ENCODE data around the gene TFPT. TPM values are rescaled to one million over a fixed set of nuclear protein-coding genes. Genes with fewer than 3 reads are reported as not detected.

TFPT gene
- total and polyA plus RNA-seq, 5 donors from 2014 or later = 15.0 to 26.8 (median 22.6) TPM

- Mint-ChIP-seq H3K27ac (peak overlapping the region; percentile 46 to 86 (median 66)), H3K36me3 (peaks cover 34% of the 10 kb centered on the region), H3K27me3 (no peaks in the 10 kb centered on the region), H3K4me1 (peaks cover 0 to 48% (median 17%) of the 10 kb centered on the region in 4 donors), H3K9me3 (peaks cover 0 to 2% (median 0%) of the 10 kb centered on the region in 7 donors), H3K4me3 (peak overlapping the region in 1 of 4 donors; percentile 86)
- Histone ChIP-seq H3K27ac (ENCODE audit: insufficient read depth, low read length, poor library complexity, severe bottlenecking) (no peak overlapping the region), H3K27me3 (ENCODE audit: control insufficient read depth, insufficient read depth, low read length) (no peaks in the 10 kb centered on the region), H3K4me3 (ENCODE audit: low read depth, low read length) (no peak overlapping the region), H3K4me1 (ENCODE audit: control insufficient read depth, insufficient read depth, low read length, poor library complexity, severe bottlenecking) (peaks cover 32% of the 10 kb centered on the region), H3K9me3 (ENCODE audit: control insufficient read depth in 2 of 2, low read length in 2 of 2) (no peaks in the 10 kb centered on the region), H3K36me3 (ENCODE audit: control insufficient read depth, insufficient read depth, low read length) (peaks cover 91% of the 10 kb centered on the region)
- ATAC-seq (ENCODE audit: low read depth in 2 of 2) (no peak), DNase-seq (no peak)
These were observed 38.4 kb upstream of the TFPT start for GRCh38 chr19:54153731-54154326.

GRCh38 chr19:54152878-54153524 lies 37.5 kb upstream of the TFPT start:
- Mint-ChIP-seq H3K27ac (no peak overlapping the region), H3K4me1 (peaks cover 0 to 39% (median 14%) of the 10 kb centered on the region in 4 donors), H3K36me3 (peaks cover 34% of the 10 kb centered on the region), H3K27me3 (no peaks in the 10 kb centered on the region), H3K4me3 (no peak overlapping the region), H3K9me3 (peaks cover 0 to 2% (median 0%) of the 10 kb centered on the region in 7 donors)
- H3K4me1 ChIP-seq (ENCODE audit: control insufficient read depth, insufficient read depth, low read length, poor library complexity, severe bottlenecking) = peaks cover 23% of the 10 kb centered on the region
- DNase-seq = no peak
- H3K36me3 ChIP-seq (ENCODE audit: control insufficient read depth, insufficient read depth, low read length) = peaks cover 90% of the 10 kb centered on the region
- no peaks in the 10 kb centered on the region for H3K27me3 ChIP-seq (ENCODE audit: control insufficient read depth, insufficient read depth, low read length)
- H3K27ac ChIP-seq (ENCODE audit: insufficient read depth, low read length, poor library complexity, severe bottlenecking) = no peak overlapping the region
- no peaks in the 10 kb centered on the region for H3K9me3 ChIP-seq (ENCODE audit: control insufficient read depth in 2 of 2, low read length in 2 of 2)
- H3K4me3 ChIP-seq (ENCODE audit: low read depth, low read length) = no peak overlapping the region
- no peak for ATAC-seq (ENCODE audit: low read depth in 2 of 2)

- Histone ChIP-seq H3K4me1 (ENCODE audit: control insufficient read depth, insufficient read depth, low read length, poor library complexity, severe bottlenecking) (peaks cover 19% of the 10 kb centered on the region), H3K27ac (ENCODE audit: insufficient read depth, low read length, poor library complexity, severe bottlenecking) (no peak overlapping the region), H3K9me3 (ENCODE audit: control insufficient read depth in 2 of 2, low read length in 2 of 2) (no peaks in the 10 kb centered on the region), H3K27me3 (ENCODE audit: control insufficient read depth, insufficient read depth, low read length) (no peaks in the 10 kb centered on the region), H3K4me3 (ENCODE audit: low read depth, low read length) (no peak overlapping the region), H3K36me3 (ENCODE audit: control insufficient read depth, insufficient read depth, low read length) (peaks cover 89% of the 10 kb centered on the region)
- H3K4me1 Mint-ChIP-seq = peaks cover 0 to 39% (median 14%) of the 10 kb centered on the region in 4 donors
- H3K9me3 Mint-ChIP-seq = peaks cover 0 to 2% (median 0%) of the 10 kb centered on the region in 7 donors
- no peak overlapping the region for H3K27ac Mint-ChIP-seq
- ATAC-seq (ENCODE audit: low read depth in 2 of 2) = no peak
- no peak for DNase-seq
- no peaks in the 10 kb centered on the region for H3K27me3 Mint-ChIP-seq
- peaks cover 34% of the 10 kb centered on the region for H3K36me3 Mint-ChIP-seq
- H3K4me3 Mint-ChIP-seq = no peak overlapping the region
These were observed 36.8 kb upstream of the TFPT start for GRCh38 chr19:54152267-54152666.

DNA sequence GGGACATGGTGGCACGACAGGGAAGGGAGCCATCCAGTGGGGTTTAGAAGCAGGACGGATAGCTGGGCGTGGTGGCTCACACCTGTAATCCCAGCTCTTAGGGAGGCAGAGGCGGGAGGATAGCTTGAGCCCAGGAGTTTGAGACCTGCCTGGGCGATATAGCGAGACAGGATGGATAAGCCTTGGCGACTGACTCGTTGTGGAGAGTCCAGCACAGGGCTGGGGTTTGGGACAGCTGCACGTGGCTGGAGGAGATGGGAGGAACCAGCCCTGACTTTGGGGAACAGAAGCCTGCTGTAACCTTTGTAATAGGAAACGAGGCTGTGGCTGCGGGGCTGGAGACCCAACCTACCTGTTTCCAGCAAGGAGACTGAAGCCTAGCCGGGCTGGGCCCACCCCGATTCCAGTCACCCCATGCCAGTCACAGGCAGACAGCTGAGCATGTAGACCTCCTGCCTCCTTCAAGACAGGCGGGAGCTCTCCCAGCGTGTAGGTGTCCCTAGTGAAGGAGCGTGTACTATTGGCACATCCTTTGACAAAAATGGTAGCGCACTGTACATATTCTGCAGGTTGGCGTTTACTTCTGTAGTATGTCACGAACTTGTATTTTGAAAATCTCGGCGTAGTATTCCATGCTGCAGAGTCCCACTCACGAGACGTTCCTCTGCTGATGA lies 36.0 kb upstream of the TFPT start:
- ATAC-seq (ENCODE audit: low read depth in 2 of 2) = no peak
- H3K4me1 Mint-ChIP-seq = peaks cover 0 to 32% (median 12%) of the 10 kb centered on the region in 4 donors
- H3K27ac Mint-ChIP-seq = no peak overlapping the region
- DNase-seq = no peak
- Histone ChIP-seq H3K9me3 (ENCODE audit: control insufficient read depth in 2 of 2, low read length in 2 of 2) (no peaks in the 10 kb centered on the region), H3K4me1 (ENCODE audit: control insufficient read depth, insufficient read depth, low read length, poor library complexity, severe bottlenecking) (peaks cover 19% of the 10 kb centered on the region), H3K4me3 (ENCODE audit: low read depth, low read length) (no peak overlapping the region), H3K27ac (ENCODE audit: insufficient read depth, low read length, poor library complexity, severe bottlenecking) (no peak overlapping the region), H3K27me3 (ENCODE audit: control insufficient read depth, insufficient read depth, low read length) (no peaks in the 10 kb centered on the region), H3K36me3 (ENCODE audit: control insufficient read depth, insufficient read depth, low read length) (peaks cover 89% of the 10 kb centered on the region)
- peaks cover 0 to 2% (median 0%) of the 10 kb centered on the region in 7 donors for H3K9me3 Mint-ChIP-seq
- peak overlapping the region in 1 of 4 donors; percentile 63 for H3K4me3 Mint-ChIP-seq
- peaks cover 36% of the 10 kb centered on the region for H3K36me3 Mint-ChIP-seq
- no peaks in the 10 kb centered on the region for H3K27me3 Mint-ChIP-seq

- ATAC-seq (ENCODE audit: low read depth in 2 of 2) = no peak
- peaks cover 4% of the 10 kb centered on the region for H3K4me1 ChIP-seq (ENCODE audit: control insufficient read depth, insufficient read depth, low read length, poor library complexity, severe bottlenecking)
- no peaks in the 10 kb centered on the region for H3K27me3 Mint-ChIP-seq
- H3K27me3 ChIP-seq (ENCODE audit: control insufficient read depth, insufficient read depth, low read length) = no peaks in the 10 kb centered on the region
- H3K4me3 Mint-ChIP-seq = no peak overlapping the region
- no peak overlapping the region for H3K4me3 ChIP-seq (ENCODE audit: low read depth, low read length)
- H3K27ac ChIP-seq (ENCODE audit: insufficient read depth, low read length, poor library complexity, severe bottlenecking) = no peak overlapping the region
- H3K9me3 Mint-ChIP-seq = peaks cover 0 to 2% (median 0%) of the 10 kb centered on the region in 7 donors
- peak overlapping the region in 1 of 3 donors; percentile 31 for H3K27ac Mint-ChIP-seq
- DNase-seq = no peak
- no peaks in the 10 kb centered on the region for H3K9me3 ChIP-seq (ENCODE audit: control insufficient read depth in 2 of 2, low read length in 2 of 2)
- H3K4me1 Mint-ChIP-seq = peaks cover 0 to 14% (median 7%) of the 10 kb centered on the region in 4 donors
- H3K36me3 ChIP-seq (ENCODE audit: control insufficient read depth, insufficient read depth, low read length) = peaks cover 91% of the 10 kb centered on the region
- H3K36me3 Mint-ChIP-seq = peaks cover 35% of the 10 kb centered on the region
These were observed 33.8 kb upstream of the TFPT start for GRCh38 chr19:54149021-54149812.

- Mint-ChIP-seq H3K9me3 (no peaks in the 10 kb centered on the region), H3K4me1 (peaks cover 0 to 8% (median 4%) of the 10 kb centered on the region in 4 donors), H3K4me3 (no peak overlapping the region), H3K27me3 (no peaks in the 10 kb centered on the region), H3K36me3 (peaks cover 40% of the 10 kb centered on the region), H3K27ac (peak overlapping the region in 1 of 3 donors; percentile 82)
- H3K9me3 ChIP-seq (ENCODE audit: control insufficient read depth in 2 of 2, low read length in 2 of 2) = no peaks in the 10 kb centered on the region
- DNase-seq = no peak
- H3K27ac ChIP-seq (ENCODE audit: insufficient read depth, low read length, poor library complexity, severe bottlenecking) = no peak overlapping the region
- H3K4me1 ChIP-seq (ENCODE audit: control insufficient read depth, insufficient read depth, low read length, poor library complexity, severe bottlenecking) = no peaks in the 10 kb centered on the region
- H3K4me3 ChIP-seq (ENCODE audit: low read depth, low read length) = no peak overlapping the region
- no peaks in the 10 kb centered on the region for H3K27me3 ChIP-seq (ENCODE audit: control insufficient read depth, insufficient read depth, low read length)
- H3K36me3 ChIP-seq (ENCODE audit: control insufficient read depth, insufficient read depth, low read length) = peaks cover 91% of the 10 kb centered on the region
- no peak for ATAC-seq (ENCODE audit: low read depth in 2 of 2)
These were observed 32.7 kb upstream of the TFPT start for GRCh38 chr19:54148158-54148557.

GRCh38 chr19:54147676-54148075 lies 32.2 kb upstream of the TFPT start:
- no peak for DNase-seq
- Mint-ChIP-seq H3K27me3 (no peaks in the 10 kb centered on the region), H3K9me3 (no peaks in the 10 kb centered on the region), H3K4me3 (no peak overlapping the region), H3K27ac (peak overlapping the region in 2 of 3 donors; percentile 15 to 82), H3K4me1 (peaks cover 0 to 8% (median 4%) of the 10 kb centered on the region in 4 donors), H3K36me3 (peaks cover 42% of the 10 kb centered on the region)
- no peak overlapping the region for H3K27ac ChIP-seq (ENCODE audit: insufficient read depth, low read length, poor library complexity, severe bottlenecking)
- no peaks in the 10 kb centered on the region for H3K27me3 ChIP-seq (ENCODE audit: control insufficient read depth, insufficient read depth, low read length)
- H3K36me3 ChIP-seq (ENCODE audit: control insufficient read depth, insufficient read depth, low read length) = peaks cover 90% of the 10 kb centered on the region
- H3K9me3 ChIP-seq (ENCODE audit: control insufficient read depth in 2 of 2, low read length in 2 of 2) = no peaks in the 10 kb centered on the region
- no peak for ATAC-seq (ENCODE audit: low read depth in 2 of 2)
- H3K4me3 ChIP-seq (ENCODE audit: low read depth, low read length) = no peak overlapping the region
- H3K4me1 ChIP-seq (ENCODE audit: control insufficient read depth, insufficient read depth, low read length, poor library complexity, severe bottlenecking) = no peaks in the 10 kb centered on the region

Data from CD4-positive, CD25-positive, alpha-beta regulatory T cell (primary cell).